Right lobe of liver (tissue), 4 donors: ENCODE results near the gene DNAH10.
"Not testable (repeated sequence)": the region's sequence is repeated elsewhere in the genome, so short reads cannot be mapped to it uniquely, and the experiment has no call there.

Experiments
- CTCF ChIP-seq, 4 donors: fragments of 200-600 bp in 3 of 4; fragments of 450-650 bp in 1 of 4; IDR thresholded peaks; one replicate each; pipeline versions ENCODE4 v1.5.1 to v1.8.0; 2016 to 2022; ENCODE audit warnings: antibody characterized with exemption in 4 of 4, mild to moderate bottlenecking in 2 of 4
- POLR2A ChIP-seq: fragments of 450-650 bp; IDR thresholded peaks from one replicate; pipeline ENCODE4 v1.6.1; 2017; ENCODE audit warnings: antibody characterized with exemption, mild to moderate bottlenecking
- donor health status: DM: no; HTN: no; CAD: no.
- donor health status: DM: no; HTN: no; CAD: no.
- donor health status: DM: no; HTN: yes; CAD: no.

- TF ChIP-seq CTCF (IDR thresholded peaks at IDR 0.05); POLR2A: not testable (repeated sequence)
Measured at GRCh38 chr12:123911672-123912409, 149.7 kb downstream of the DNAH10 start.
